Activated T-helper 2 cell treated with anti-CD3 and anti-CD28 coated beads, Interferon-gamma antibody, Interleukin-2, Interleukin-4, amounts not matched to agents 10 μg/mL and 5 μg/mL and 100 μg/mL, durations not matched to agents 14 hours and 24 hours and 36 hours (primary cell): ENCODE results near the gene SCGB1A1. TPM values are rescaled to one million over a fixed set of nuclear protein-coding genes. Genes with fewer than 3 reads are reported as not detected.

Experiments used
- DNase-seq: peaks from one replicate; pipeline ENCODE4 v3.0.0; 2021; ENCODE audit warnings: low spot score
- H3K27ac Mint-ChIP-seq: one replicate; pipeline ENCODE4 v1.8.0; 2021; ENCODE audit warnings: mixed read lengths
- H3K27me3 Mint-ChIP-seq: one replicate; pipeline ENCODE4 v1.8.0; 2021; ENCODE audit warnings: low read depth, mixed read lengths
- H3K36me3 Mint-ChIP-seq: one replicate; pipeline ENCODE4 v1.8.0; 2021; ENCODE audit warnings: low read depth, mixed read lengths
- H3K4me1 Mint-ChIP-seq: one replicate; pipeline ENCODE4 v1.8.0; 2021; ENCODE audit warnings: low read depth, mixed read lengths
- H3K4me3 Mint-ChIP-seq: one replicate; pipeline ENCODE4 v1.8.0; 2021; ENCODE audit warnings: low read depth, mild to moderate bottlenecking, moderate library complexity, mixed read lengths
- H3K9me3 Mint-ChIP-seq: one replicate; pipeline ENCODE4 v1.8.0; 2021; ENCODE audit warnings: mixed read lengths
- intact Hi-C: fragments of 100-400 bp; cut with micrococcal nuclease; formaldehyde crosslinking; loops from one replicate; pipeline ENCODE4 v1.15.1; 2023
- total RNA-seq: library from RNA; stranded (reverse); gene quantifications from 2 replicates; pipeline ENCODE4 v1.2.3, GENCODE V29; 2022

The SCGB1A1 gene
- total RNA-seq, 1 donor from 2014 or later = not detected

DNA sequence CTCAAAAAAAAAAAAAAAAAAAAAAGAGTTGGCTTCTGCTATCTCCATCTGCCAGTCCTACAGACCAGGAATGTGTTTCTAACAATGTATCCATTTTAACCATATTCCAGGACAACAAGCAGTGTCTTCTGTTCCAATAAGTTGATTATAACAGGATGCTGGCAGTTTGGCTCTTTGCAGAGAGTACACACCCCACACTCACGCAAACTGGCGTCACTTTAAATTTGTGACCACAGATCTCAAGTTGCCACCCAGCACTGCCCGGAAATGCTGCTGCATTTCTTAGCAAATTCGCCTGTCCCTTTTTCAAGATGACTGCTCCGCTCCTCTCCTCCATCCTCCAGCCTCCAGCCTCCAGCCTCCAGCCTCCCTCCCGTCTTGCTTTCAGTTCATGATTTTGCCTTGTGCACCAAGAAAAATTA is 44.3 kb downstream of the SCGB1A1 start:
- H3K36me3 Mint-ChIP-seq = no peaks in the 10 kb centered on the region
- intact Hi-C loops = no loop called here
- H3K4me3 Mint-ChIP-seq = no peak overlapping the region
- no peak overlapping the region for H3K27ac Mint-ChIP-seq
- DNase-seq = no peak
- peaks cover 4% of the 10 kb centered on the region for H3K27me3 Mint-ChIP-seq
- peaks cover 6% of the 10 kb centered on the region for H3K4me1 Mint-ChIP-seq
- H3K9me3 Mint-ChIP-seq = no peaks in the 10 kb centered on the region

DNA sequence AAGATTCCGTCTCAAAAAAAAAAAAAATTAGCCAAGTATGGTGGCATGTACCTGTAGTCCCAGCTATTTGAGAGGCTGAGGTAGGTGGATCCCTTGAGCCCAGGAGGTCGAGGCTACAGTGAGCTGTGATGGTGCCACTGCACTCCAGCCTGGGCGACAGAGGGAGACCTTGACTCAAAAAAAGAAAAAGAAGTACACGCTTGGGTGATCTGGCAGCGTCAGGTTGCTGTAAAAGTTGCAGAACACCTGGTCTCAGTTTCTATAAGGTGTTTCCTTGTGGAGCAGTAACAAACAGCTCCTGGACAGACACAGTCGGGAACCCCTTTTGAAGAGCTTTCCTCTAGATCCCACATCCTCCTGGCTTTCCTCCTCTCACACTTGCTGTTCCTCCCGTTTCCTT is 45.8 kb downstream of the SCGB1A1 start:
- peaks cover 6% of the 10 kb centered on the region for H3K4me1 Mint-ChIP-seq
- no peak overlapping the region for H3K4me3 Mint-ChIP-seq
- no peaks in the 10 kb centered on the region for H3K36me3 Mint-ChIP-seq
- H3K27me3 Mint-ChIP-seq = peaks cover 4% of the 10 kb centered on the region
- intact Hi-C loops = no loop called here
- H3K9me3 Mint-ChIP-seq = no peaks in the 10 kb centered on the region
- H3K27ac Mint-ChIP-seq = no peak overlapping the region
- no peak for DNase-seq

DNA sequence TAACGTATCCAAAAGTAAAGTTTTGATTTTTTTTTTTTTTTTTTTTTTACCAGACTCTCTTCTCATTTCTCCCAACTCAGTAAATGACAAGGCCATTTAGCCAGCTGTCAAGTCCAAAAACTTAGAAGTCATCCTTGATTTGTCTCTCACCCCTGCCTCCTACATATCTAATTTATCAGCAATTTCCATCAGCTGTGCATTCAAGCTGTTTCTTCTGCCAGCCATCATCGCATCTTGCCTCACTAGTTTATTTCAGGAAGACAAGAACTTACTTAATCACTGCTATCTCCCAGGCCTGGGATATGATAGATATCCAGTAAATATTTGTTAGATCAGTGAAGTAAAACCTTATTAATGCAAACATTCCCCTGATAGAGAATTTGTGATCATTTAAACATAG is 47.6 kb downstream of the SCGB1A1 start:
- no peaks in the 10 kb centered on the region for H3K9me3 Mint-ChIP-seq
- H3K4me1 Mint-ChIP-seq = peaks cover 6% of the 10 kb centered on the region
- peaks cover 4% of the 10 kb centered on the region for H3K27me3 Mint-ChIP-seq
- H3K36me3 Mint-ChIP-seq = no peaks in the 10 kb centered on the region
- intact Hi-C loops = no loop called here
- H3K27ac Mint-ChIP-seq = no peak overlapping the region
- H3K4me3 Mint-ChIP-seq = no peak overlapping the region
- DNase-seq = no peak

DNA sequence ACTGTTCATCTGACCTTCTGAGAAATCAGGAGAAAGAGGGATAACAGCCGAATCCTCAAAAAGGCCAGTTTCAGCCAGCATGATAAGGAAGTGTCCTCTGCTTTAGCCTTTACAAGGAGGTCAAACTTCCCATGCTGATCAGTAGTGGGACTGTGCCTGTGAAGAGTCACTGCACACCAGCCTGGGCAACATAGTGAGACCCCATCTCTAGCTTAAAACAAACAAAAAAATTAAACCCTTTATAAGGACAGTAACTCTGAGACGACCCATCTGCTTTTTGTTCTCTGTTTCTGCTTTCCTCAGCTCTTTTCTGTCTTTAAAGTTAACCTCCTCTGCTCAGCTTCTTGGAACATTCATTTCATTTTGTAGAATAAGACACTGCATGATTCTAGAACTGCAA is 49.7 kb downstream of the SCGB1A1 start:
- Mint-ChIP-seq H3K9me3 (no peaks in the 10 kb centered on the region), H3K36me3 (no peaks in the 10 kb centered on the region), H3K27me3 (no peaks in the 10 kb centered on the region), H3K4me1 (peaks cover 7% of the 10 kb centered on the region), H3K27ac (no peak overlapping the region), H3K4me3 (no peak overlapping the region)
- DNase-seq = no peak
- intact Hi-C loops = no loop called here

DNA sequence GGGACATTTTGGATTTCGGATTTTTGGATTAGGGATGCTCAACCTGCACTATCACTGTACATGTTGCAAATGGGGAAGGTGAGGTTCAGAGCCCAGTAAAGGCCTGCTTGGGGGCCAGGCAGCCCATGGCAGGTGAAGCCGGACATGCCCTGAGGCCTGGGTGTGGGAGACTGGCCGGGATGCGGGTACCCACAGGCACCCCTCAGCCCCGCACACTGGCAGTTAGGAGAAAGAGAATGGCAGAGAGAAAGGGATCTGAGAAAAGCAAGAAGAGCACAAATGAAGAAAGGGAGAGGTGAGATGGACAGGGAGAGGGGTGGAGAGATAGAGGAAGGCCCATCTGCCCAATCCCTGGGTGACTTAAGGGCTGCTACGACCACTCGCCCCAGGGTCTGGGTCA is 52.8 kb downstream of the SCGB1A1 start:
- no peak overlapping the region for H3K27ac Mint-ChIP-seq
- no peak for DNase-seq
- intact Hi-C loops = no loop called here
- H3K27me3 Mint-ChIP-seq = no peaks in the 10 kb centered on the region
- no peaks in the 10 kb centered on the region for H3K36me3 Mint-ChIP-seq
- H3K4me1 Mint-ChIP-seq = peaks cover 7% of the 10 kb centered on the region
- no peak overlapping the region for H3K4me3 Mint-ChIP-seq
- no peaks in the 10 kb centered on the region for H3K9me3 Mint-ChIP-seq

- no peak for DNase-seq
- Mint-ChIP-seq H3K27me3 (no peaks in the 10 kb centered on the region), H3K4me1 (peaks cover 7% of the 10 kb centered on the region), H3K27ac (no peak overlapping the region), H3K36me3 (no peaks in the 10 kb centered on the region), H3K9me3 (no peaks in the 10 kb centered on the region), H3K4me3 (no peak overlapping the region)
- intact Hi-C loops = no loop called here
These were observed 53.4 kb downstream of the SCGB1A1 start for GRCh38 chr11:62472063-62472884.

Other genes starting within 250 kb of the SCGB1A1 start
- gene SCGB1D1, start 228.8 kb upstream of the SCGB1A1 start, total RNA-seq = not detected in 2 replicates
- gene SCGB2A1, start 210.4 kb upstream of the SCGB1A1 start, total RNA-seq = not detected in 2 replicates
- gene SCGB1D2, start 176.8 kb upstream of the SCGB1A1 start, total RNA-seq = not detected in 2 replicates
- not detected in 2 replicates for gene SCGB2A2, start 148.9 kb upstream of the SCGB1A1 start, total RNA-seq
- not detected in 2 replicates for gene SCGB1D4, start 120.0 kb upstream of the SCGB1A1 start, total RNA-seq
- gene ASRGL1, start 81.6 kb upstream of the SCGB1A1 start, total RNA-seq = 6.1 and 7.4 TPM in 2 replicates
- 105 and 108 TPM in 2 replicates for gene AHNAK, start 127.8 kb downstream of the SCGB1A1 start, total RNA-seq
- 1,369 and 1,395 TPM in 2 replicates for gene EEF1G, start 154.9 kb downstream of the SCGB1A1 start, total RNA-seq
- gene TUT1, start 172.5 kb downstream of the SCGB1A1 start, total RNA-seq = 29.9 and 41.7 TPM in 2 replicates
- 201 and 215 TPM in 2 replicates for gene MTA2, start 182.8 kb downstream of the SCGB1A1 start, total RNA-seq
- 144 and 146 TPM in 2 replicates for gene EML3, start 193.7 kb downstream of the SCGB1A1 start, total RNA-seq
- gene ROM1, start 194.2 kb downstream of the SCGB1A1 start, total RNA-seq = 1.4 and 2.8 TPM in 2 replicates
- 70.0 and 81.4 TPM in 2 replicates for gene B3GAT3, start 203.0 kb downstream of the SCGB1A1 start, total RNA-seq
- 274 and 279 TPM in 2 replicates for gene GANAB, start 227.6 kb downstream of the SCGB1A1 start, total RNA-seq
- 35.2 and 35.7 TPM in 2 replicates for gene INTS5, start 234.3 kb downstream of the SCGB1A1 start, total RNA-seq
- 118 and 130 TPM in 2 replicates for gene C11orf98, start 246.2 kb downstream of the SCGB1A1 start, total RNA-seq
- gene CSKMT, start 246.3 kb downstream of the SCGB1A1 start, total RNA-seq = 45.4 and 47.2 TPM in 2 replicates